ENCODE data around the gene RBBP6.

Gene RBBP6

GRCh38 chr16:24523569-24523968, 15.8 kb upstream of the RBBP6 start:
- DNase-seq (ENCODE audit: low spot score) = no peak

GRCh38 chr16:24524855-24525677, 14.3 kb upstream of the RBBP6 start:
- DNase-seq (ENCODE audit: low spot score) = no peak

GRCh38 chr16:24525970-24526559, 13.3 kb upstream of the RBBP6 start:
- DNase-seq (ENCODE audit: low spot score) = no peak

DNA sequence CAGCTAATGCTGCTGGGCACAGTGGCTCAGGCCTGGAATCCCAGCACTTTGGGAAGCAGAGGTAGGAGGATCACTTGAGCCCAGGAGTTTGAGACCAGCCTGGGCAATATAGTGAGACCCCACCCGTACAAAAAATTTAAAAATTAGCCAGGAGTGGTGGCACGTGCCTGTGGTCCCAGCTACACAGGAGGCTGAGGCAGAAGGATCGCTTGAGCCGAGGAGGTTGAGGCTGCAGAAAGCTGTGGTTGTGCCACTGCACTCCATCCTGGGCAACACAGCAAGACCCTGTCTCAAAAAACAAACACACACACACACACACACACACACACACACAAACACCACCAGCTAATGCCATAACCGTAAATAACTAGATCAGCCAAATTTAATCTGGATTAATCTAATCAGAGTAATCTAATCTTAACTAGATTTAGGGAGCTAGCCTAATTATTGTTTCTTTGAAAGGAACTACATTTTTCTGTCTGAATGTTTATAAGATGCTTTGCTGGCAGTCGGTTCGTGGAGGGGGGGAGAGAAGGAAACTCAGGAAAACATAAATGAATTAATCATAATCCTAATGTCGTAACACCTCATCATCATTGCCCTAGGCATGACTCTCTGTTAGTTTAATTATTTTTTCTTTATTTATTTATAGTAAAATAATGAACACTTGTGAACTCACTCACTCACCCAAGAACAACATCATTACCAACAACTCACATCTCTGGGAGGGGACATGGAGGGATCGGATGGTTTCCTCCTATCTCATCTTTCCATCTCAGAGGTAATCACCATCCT, 12.5 kb upstream of the RBBP6 start:
- no peak for DNase-seq (ENCODE audit: low spot score)

DNA sequence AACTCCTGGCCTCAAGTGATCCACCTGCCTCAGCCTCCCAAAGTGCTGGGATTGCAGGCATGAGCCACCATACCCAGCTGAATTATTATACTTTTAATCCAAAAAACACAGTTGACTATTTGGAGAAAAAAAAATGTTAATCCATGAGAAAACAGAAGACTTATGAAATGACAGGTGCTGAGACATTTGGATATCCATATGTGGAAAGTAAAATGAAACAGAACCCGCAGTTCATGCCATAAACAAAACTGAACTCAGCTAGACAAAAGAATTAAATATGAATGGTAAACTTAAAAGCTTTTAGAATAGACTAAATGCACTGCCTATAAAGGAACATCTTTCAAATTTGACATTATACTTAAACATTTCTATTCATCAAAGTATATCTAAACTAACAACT, 8.2 kb upstream of the RBBP6 start:
- DNase-seq (ENCODE audit: low spot score) = no peak

- no peak for DNase-seq (ENCODE audit: low spot score)
These were observed 4.7 kb upstream of the RBBP6 start for GRCh38 chr16:24534620-24535019.

GRCh38 chr16:24535827-24536226, 3.5 kb upstream of the RBBP6 start:
- no peak for DNase-seq (ENCODE audit: low spot score)

DNA sequence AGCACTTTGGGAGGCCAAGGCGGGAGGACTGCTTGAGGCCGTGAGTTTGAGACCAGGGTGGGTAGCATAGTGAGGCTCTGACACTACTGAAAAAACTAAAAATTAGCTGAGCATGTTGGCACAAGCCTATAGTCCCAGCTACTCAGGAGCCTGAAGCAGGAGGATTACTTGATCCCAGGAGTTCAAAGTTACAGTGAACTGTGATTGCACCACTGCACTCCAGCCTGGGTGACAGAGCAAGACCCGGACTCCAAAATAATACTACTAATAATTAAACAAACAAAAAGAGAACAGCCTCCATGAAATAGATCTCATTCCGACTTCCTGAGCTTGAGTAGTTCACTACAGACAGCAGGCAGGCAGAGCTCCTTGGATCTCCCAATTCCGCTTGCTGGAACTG, 2.7 kb upstream of the RBBP6 start:
- DNase-seq (ENCODE audit: low spot score) = no peak

DNA sequence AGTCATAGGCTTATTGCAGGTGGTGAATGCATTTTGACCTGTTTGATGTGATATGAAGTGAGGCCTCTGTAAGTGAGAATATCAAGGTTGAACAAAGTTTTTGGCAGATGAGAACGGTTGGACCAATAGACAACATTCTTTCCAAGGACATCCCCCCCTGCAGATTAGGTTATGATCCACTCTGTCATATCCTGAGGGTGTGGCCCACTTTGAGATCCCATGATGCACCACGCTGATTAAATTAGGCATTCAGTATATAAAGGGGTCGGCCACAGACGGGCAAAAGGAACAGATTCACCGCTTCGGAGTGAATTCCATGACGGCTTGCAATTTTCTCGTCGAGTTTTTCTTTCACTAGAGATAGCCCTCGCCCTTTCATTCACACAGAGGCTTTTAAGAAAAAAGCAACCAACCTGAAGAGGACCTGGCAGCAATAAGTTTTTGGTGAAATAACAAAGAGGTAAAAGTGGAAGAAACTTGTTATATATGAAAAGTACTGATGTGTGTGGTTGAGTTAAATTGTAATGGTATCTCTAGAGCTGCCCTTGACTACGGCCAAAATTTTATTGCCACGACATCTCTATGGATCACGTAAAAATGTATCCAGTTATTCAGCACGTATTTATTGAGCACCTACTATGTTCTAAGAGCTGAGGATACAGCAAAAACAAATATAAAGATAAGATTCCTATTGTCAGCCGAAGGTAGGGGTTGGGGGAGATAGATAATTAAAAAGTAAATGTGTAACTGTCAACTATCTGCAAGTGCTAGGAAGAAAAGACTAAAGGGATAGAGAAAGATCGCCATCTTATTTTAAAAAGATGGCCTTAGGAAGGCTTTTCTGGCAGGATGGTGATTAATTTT, 1.7 kb upstream of the RBBP6 start:
- no peak for DNase-seq (ENCODE audit: low spot score)

DNA sequence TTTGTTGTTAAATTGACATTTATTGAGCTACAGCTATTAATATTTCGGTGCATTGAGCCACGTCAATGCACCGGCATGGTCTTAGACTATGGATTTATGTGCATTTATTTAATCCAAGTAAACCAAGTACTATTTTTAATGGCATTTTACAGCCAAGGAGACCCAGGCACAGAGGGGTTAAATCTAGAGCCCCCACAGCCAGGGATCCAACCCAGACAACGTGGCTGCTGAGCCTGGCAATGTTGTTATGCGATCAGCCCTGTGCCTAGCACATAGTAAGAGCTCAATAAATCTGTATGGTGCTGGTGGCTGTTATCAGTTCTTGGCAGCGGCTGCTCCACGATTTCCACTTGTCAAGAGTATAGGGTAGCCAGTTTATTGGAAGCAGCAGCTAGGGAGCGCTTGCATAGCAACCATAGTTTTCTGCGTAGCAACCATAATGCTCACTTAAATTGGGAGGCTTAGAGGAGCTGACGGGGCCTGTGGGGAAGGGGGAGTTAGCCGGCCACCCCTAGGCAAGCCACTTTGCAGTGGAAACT, 541 bp upstream of the RBBP6 start:
- DNase-seq (ENCODE audit: low spot score) = no peak

DNA sequence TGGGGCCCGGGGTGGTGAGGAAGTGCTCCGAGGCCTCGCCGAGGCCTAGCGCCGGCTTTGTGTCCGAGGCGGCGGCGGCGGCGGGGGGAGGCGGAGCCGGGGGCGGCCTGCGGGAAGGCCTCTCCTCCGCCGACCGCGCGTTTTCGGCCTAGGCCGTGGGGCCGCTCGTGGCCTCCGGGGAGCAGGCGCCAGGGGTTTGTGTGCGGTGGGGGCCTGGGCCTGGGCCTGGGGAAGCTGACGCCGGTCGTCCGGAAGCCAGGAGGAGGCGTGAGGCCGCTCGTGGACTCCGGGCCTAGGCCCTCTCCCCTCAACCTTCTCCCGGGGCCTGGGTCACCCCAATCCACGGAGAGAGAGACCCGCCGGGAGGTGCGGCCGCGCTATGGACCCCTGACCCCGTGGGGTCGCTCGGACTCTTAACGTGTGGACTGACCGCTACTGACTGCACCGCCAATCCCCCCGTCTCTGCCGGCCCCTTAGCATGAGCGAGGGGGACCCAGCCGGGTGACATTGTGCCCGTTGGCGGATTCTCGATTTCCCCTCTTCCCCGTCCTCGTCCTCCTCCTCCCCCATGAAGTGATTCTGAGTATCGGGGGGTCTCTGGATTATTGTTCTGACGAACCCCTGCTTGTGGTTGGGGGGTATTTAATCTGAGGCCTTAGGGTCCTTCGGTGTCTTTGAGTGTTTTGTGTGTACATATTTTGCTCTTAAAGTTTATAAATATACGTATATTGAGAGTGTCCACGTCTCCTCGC, 660 bp downstream of the RBBP6 start:
- peak; percentile 27 for DNase-seq (ENCODE audit: low spot score)

- no peak for DNase-seq (ENCODE audit: low spot score)
These were observed 1.3 kb downstream of the RBBP6 start for GRCh38 chr16:24540602-24541210.

DNA sequence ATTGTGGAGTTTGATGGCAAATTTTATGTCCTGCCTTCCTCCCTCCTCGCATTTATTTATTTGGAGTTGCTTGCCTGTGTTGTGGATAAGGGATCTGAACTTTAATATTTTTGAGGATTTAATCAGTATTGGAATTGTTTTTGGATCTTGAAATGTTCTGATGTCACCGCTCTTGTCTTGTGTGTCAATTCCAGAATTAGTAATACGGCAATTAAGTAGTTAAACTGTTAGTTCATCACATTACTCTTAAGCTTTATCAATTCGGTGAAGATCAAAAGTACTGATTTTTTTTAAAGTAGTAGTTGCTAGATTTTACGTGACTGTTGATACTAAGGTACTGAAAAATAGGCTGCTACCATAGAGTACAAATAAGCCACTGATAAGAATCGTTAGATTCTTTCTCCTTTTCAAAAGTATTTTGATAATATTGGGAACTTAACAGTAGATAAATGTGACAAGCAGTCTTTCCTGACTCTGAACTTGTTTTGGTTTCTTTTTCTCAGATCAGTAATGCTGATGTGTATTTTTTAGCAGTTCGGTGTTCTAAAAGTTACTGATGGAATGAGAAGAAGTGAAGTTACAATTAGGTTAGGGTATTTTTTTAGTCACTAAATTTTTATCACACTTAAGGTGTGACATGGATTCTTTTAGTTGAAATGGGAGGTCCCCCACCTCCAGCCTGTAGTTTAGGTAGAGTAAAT, 2.0 kb downstream of the RBBP6 start:
- no peak for DNase-seq (ENCODE audit: low spot score)

DNA sequence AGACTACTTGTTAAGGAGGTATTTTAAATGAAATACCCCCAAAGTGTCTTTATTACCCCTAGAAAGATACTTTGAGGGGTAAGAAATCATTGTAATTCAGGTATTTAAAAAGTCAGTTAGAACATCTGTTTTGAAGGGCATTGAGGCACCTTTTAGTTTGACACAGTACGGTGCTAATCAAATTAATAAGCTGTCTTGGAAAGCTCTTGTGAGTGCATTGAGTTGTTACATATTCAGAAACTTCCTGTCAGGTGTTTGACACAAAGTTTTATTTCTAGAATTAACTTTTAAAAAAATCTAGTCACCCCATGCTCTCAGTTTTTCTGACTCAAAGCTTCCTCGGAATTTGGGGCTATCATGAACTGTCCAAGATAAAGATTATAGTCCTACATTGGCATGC, 4.6 kb downstream of the RBBP6 start:
- DNase-seq (ENCODE audit: low spot score) = no peak

DNA sequence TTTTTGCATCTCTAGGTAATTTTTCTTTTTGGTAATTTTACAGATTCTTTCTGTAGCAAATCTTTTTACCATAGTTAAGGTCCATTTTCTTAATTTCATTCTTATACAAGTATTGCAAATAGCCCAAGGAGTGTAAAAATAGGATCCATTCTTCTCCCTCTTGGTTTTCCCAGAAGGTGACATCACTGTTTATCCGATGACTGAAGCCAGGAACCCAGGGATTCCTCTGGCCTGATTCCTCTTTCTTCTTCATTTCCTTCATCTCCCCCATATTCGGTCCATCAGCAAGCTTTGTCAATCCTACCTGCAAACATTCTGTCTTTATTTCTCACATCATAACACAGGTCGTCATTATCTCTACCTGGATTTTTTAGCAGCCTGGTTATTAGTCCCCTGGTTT, 5.3 kb downstream of the RBBP6 start:
- no peak for DNase-seq (ENCODE audit: low spot score)

- no peak for DNase-seq (ENCODE audit: low spot score)
These were observed 10.9 kb downstream of the RBBP6 start for GRCh38 chr16:24550295-24550694.

DNA sequence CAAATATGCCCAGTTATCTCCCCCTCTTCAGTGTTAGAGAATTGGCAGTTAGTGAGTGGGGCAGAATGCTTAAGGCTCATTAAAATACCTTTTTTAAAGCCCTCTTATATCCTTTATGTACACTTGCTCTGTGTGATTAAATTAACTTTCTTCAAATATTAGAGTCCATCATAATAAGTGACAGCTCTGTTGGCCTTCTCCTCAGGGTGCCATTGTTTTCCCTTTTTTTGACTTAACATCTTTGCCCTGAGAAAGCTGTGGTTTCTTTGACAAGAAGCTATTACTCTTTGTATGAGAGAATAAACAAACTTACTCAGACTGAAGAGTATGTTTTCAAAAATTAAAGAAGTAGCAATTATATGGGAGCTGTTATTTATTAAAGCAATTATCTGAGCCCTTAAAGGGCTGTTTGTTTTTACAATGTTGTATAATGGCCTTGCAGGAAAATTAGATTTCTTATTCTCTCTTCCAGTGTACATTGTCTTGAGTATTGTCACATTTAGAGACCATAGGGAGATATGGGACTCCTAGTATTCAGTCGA, 13.4 kb downstream of the RBBP6 start:
- DNase-seq (ENCODE audit: low spot score) = no peak

- DNase-seq (ENCODE audit: low spot score) = no peak
These were observed 14.6 kb downstream of the RBBP6 start for GRCh38 chr16:24553983-24554382.

- DNase-seq (ENCODE audit: low spot score) = no peak
These were observed 16.0 kb downstream of the RBBP6 start for GRCh38 chr16:24555346-24555872.
